HepG2 (cell line): ENCODE results near the gene FSD1. TPM values are rescaled to one million over a fixed set of nuclear protein-coding genes. Genes with fewer than 3 reads are reported as not detected.

Source experiments
- CREM ChIP-seq, 2 experiments: sonication (generic) in 1 of 2; formaldehyde crosslinking in 1 of 2; IDR thresholded peaks; 2 replicates each; pipeline versions ENCODE4 v1.4.0 to v1.6.1; 2016 to 2020; ENCODE audit warnings: antibody characterized with exemption in 1 of 2, mild to moderate bottlenecking in 1 of 2, missing genetic modification reagents in 1 of 2
- DDIT3 ChIP-seq: sonication (generic); formaldehyde crosslinking; IDR thresholded peaks from 2 replicates; pipeline ENCODE4 v1.4.0; 2020; ENCODE audit warnings: mild to moderate bottlenecking, missing genetic modification reagents
- EHMT2 ChIP-seq: fragments of 200-600 bp; sonication (generic); IDR thresholded peaks from 2 replicates; pipeline ENCODE4 v1.7.0; 2017; ENCODE audit warnings: antibody characterized with exemption, low read depth, low read length, borderline replicate concordance
- FOXP1 ChIP-seq, 2 experiments: fragments of 450-650 bp in 1 of 2; IDR thresholded peaks; 2 replicates each; pipeline ENCODE4 v1.6.1; 2017 to 2018; ENCODE audit warnings: antibody characterized with exemption in 1 of 2
- IRF2 ChIP-seq: IDR thresholded peaks from 2 replicates; pipeline ENCODE4 v1.6.1; 2018; ENCODE audit warnings: missing genetic modification reagents, missing compliant biosample characterization
- NR0B2 ChIP-seq: sonication (generic); formaldehyde crosslinking; IDR thresholded peaks from 2 replicates; pipeline ENCODE4 v1.4.0; 2020; ENCODE audit warnings: mild to moderate bottlenecking, missing genetic modification reagents
- THAP9 ChIP-seq: sonication (generic); formaldehyde crosslinking; IDR thresholded peaks from 2 replicates; pipeline ENCODE4; 2020; ENCODE audit warnings: missing genetic modification reagents, mild to moderate bottlenecking, borderline replicate concordance
- ZNF264 ChIP-seq: sonication (generic); formaldehyde crosslinking; IDR thresholded peaks from 2 replicates; pipeline ENCODE4 v1.4.0; 2020; ENCODE audit warnings: missing genetic modification reagents
- ZNF331 ChIP-seq: sonication (generic); formaldehyde crosslinking; IDR thresholded peaks from 2 replicates; pipeline ENCODE4 v1.4.0; 2020; ENCODE audit warnings: missing genetic modification reagents
- ZNF34 ChIP-seq: sonication (generic); formaldehyde crosslinking; IDR thresholded peaks from 2 replicates; pipeline ENCODE4 v1.4.0; 2020; ENCODE audit warnings: mild to moderate bottlenecking, missing genetic modification reagents, borderline replicate concordance
- polyA plus RNA-seq, 8 experiments: library from polyadenylated mRNA; depleted of rRNA in 3 of 8; stranded (reverse) in 7 of 8; unstranded in 1 of 8; fragments of >200 nt; fragmentation: Illumina TruSeq in 4 of 8; extraction: Trizol in 4 of 8; gene quantifications; 2 replicates each; pipeline versions ENCODE4 v1.2.1 to v1.2.3, GENCODE V29; 2011 to 2016; ENCODE audit warnings: low read depth in 4 of 8, missing spikeins in 1 of 8, mixed read lengths in 1 of 8; ENCODE audit not compliant: insufficient read depth in 1 of 8
- total RNA-seq, 5 experiments: library from RNA; depleted of rRNA; stranded (reverse); fragments of >200 nt; fragmentation: Illumina TruSeq; extraction: Trizol; gene quantifications; 2 replicates each; pipeline ENCODE4 v1.2.3, GENCODE V29; 2016; ENCODE audit warnings: low read depth in 1 of 5
- TF ChIP-seq, protein P1 (sequence below), 2 experiments: sonication (generic) in 1 of 2; formaldehyde crosslinking in 1 of 2; IDR thresholded peaks; 2 replicates each; pipeline versions ENCODE4 v1.4.0 to v1.6.1; 2016 to 2020; ENCODE audit warnings: borderline replicate concordance in 1 of 2, low read depth in 1 of 2, mild to moderate bottlenecking in 1 of 2, missing genetic modification reagents in 1 of 2
- TF ChIP-seq, protein P2 (sequence below): sonication (generic); formaldehyde crosslinking; IDR thresholded peaks from 2 replicates; pipeline ENCODE4 v1.4.0; 2020; ENCODE audit warnings: mild to moderate bottlenecking, missing genetic modification reagents
- TF ChIP-seq, protein P3 (sequence below), 2 experiments: IDR thresholded peaks; 2 replicates each; pipeline ENCODE4 v1.6.1; 2011 to 2012; ENCODE audit warnings: low read length in 2 of 2, borderline replicate concordance in 1 of 2, low read depth in 1 of 2, mild to moderate bottlenecking in 1 of 2, moderate library complexity in 1 of 2

FSD1 gene
- total and polyA plus RNA-seq, 2 of the 13 experiments (the other 11 are each of a cell fraction or from before 2014, with no cell fraction given), result 0.29 to 0.66 TPM

GRCh38 chr19:4342615-4343369 is 38.4 kb downstream of the FSD1 start (continued):
- TF ChIP-seq, protein P1, sequence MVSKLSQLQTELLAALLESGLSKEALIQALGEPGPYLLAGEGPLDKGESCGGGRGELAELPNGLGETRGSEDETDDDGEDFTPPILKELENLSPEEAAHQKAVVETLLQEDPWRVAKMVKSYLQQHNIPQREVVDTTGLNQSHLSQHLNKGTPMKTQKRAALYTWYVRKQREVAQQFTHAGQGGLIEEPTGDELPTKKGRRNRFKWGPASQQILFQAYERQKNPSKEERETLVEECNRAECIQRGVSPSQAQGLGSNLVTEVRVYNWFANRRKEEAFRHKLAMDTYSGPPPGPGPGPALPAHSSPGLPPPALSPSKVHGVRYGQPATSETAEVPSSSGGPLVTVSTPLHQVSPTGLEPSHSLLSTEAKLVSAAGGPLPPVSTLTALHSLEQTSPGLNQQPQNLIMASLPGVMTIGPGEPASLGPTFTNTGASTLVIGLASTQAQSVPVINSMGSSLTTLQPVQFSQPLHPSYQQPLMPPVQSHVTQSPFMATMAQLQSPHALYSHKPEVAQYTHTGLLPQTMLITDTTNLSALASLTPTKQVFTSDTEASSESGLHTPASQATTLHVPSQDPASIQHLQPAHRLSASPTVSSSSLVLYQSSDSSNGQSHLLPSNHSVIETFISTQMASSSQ (IDR thresholded peaks at IDR 0.05; ENCODE audit: low read depth), result no peak
- TF ChIP-seq, protein P1 (CRISPR knock-in tag; IDR thresholded peaks at IDR 0.05; ENCODE audit: borderline replicate concordance), result no peak
- peak; percentile 81 for TF ChIP-seq ZNF331 (CRISPR knock-in tag)
- TF ChIP-seq DDIT3 (CRISPR knock-in tag), result no peak
- TF ChIP-seq IRF2 (CRISPR knock-in tag), result peak; percentile 48; the same call in 1 of the 2 replicates
- 0 out of 2 replicates have a peak, but pooled peaks have one; percentile 53 for TF ChIP-seq ZNF264 (CRISPR knock-in tag)
- no peak; the same call in 1 of the 2 replicates for TF ChIP-seq THAP9
- no peak for TF ChIP-seq EHMT2
- TF ChIP-seq ZNF34, result no peak
- TF ChIP-seq, protein P2, sequence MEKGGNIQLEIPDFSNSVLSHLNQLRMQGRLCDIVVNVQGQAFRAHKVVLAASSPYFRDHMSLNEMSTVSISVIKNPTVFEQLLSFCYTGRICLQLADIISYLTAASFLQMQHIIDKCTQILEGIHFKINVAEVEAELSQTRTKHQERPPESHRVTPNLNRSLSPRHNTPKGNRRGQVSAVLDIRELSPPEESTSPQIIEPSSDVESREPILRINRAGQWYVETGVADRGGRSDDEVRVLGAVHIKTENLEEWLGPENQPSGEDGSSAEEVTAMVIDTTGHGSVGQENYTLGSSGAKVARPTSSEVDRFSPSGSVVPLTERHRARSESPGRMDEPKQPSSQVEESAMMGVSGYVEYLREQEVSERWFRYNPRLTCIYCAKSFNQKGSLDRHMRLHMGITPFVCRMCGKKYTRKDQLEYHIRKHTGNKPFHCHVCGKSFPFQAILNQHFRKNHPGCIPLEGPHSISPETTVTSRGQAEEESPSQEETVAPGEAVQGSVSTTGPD, result no peak
- peak; percentile 32; the same call in 1 of the 2 replicates for TF ChIP-seq NR0B2
- peak; percentile 65 for TF ChIP-seq CREM (IDR thresholded peaks at IDR 0.05)
- no peak for TF ChIP-seq CREM (CRISPR knock-in tag; IDR thresholded peaks at IDR 0.05)
- TF ChIP-seq FOXP1 (IDR thresholded peaks at IDR 0.05), result no peak
- peak; percentile 45; the same call in 1 of the 2 replicates for TF ChIP-seq FOXP1 (CRISPR knock-in tag; IDR thresholded peaks at IDR 0.05)
- TF ChIP-seq, protein P3, sequence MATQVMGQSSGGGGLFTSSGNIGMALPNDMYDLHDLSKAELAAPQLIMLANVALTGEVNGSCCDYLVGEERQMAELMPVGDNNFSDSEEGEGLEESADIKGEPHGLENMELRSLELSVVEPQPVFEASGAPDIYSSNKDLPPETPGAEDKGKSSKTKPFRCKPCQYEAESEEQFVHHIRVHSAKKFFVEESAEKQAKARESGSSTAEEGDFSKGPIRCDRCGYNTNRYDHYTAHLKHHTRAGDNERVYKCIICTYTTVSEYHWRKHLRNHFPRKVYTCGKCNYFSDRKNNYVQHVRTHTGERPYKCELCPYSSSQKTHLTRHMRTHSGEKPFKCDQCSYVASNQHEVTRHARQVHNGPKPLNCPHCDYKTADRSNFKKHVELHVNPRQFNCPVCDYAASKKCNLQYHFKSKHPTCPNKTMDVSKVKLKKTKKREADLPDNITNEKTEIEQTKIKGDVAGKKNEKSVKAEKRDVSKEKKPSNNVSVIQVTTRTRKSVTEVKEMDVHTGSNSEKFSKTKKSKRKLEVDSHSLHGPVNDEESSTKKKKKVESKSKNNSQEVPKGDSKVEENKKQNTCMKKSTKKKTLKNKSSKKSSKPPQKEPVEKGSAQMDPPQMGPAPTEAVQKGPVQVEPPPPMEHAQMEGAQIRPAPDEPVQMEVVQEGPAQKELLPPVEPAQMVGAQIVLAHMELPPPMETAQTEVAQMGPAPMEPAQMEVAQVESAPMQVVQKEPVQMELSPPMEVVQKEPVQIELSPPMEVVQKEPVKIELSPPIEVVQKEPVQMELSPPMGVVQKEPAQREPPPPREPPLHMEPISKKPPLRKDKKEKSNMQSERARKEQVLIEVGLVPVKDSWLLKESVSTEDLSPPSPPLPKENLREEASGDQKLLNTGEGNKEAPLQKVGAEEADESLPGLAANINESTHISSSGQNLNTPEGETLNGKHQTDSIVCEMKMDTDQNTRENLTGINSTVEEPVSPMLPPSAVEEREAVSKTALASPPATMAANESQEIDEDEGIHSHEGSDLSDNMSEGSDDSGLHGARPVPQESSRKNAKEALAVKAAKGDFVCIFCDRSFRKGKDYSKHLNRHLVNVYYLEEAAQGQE (IDR thresholded peaks at IDR 0.05; ENCODE audit: borderline replicate concordance in 1 of 2, low read depth in 1 of 2, low read length in 2 of 2), result peak in 1 of 2 experiments; percentile 46; a peak in 1 of 4 replicates
